ENCODE results near the gene BHLHE41. TPM values are rescaled to one million over a fixed set of nuclear protein-coding genes. Genes with fewer than 3 reads are reported as not detected.

Gene BHLHE41
- total and polyA plus RNA-seq, 9 of the 15 experiments (the other 6 are each of a cell fraction or from before 2014, with no cell fraction given) = not detected

GRCh38 chr12:26133521-26133920 is 8.7 kb upstream of the BHLHE41 start:
- CTCF ChIA-PET (ENCODE audit: low intra/inter-chr PET ratio) = no interaction called here
- Histone ChIP-seq H3K9ac (ENCODE audit: insufficient read depth in 1 of 2, low read depth in 2 of 2, low read length in 2 of 2) (no peak overlapping the region), H3K9me3 (replicated peaks; ENCODE audit: control insufficient read depth, insufficient read depth, low read depth, low read length) (no peaks in the 10 kb centered on the region), H3K4me1 (replicated peaks in 1 of 2; ENCODE audit: control insufficient read depth in 2 of 2, insufficient read depth in 2 of 2, low read length in 2 of 2) (no peaks in the 10 kb centered on the region), H3K27me3 (ENCODE audit: control insufficient read depth in 2 of 2, insufficient read depth in 2 of 2, low read length in 2 of 2) (0 out of 5 replicates have a peak, but pooled peaks cover 0 to 3% of the 10 kb centered on the region in 2 experiments), H3K27ac (ENCODE audit: extremely low read depth, low read depth, low read length) (no peak overlapping the region), H4K20me1 (replicated peaks; ENCODE audit: control insufficient read depth, insufficient read depth, low read length) (no peaks in the 10 kb centered on the region), H3K4me3 (no peak overlapping the region), H3K9me1 (ENCODE audit: control insufficient read depth, insufficient read depth, low read length) (no peaks in the 10 kb centered on the region), H3K36me3 (ENCODE audit: control insufficient read depth, insufficient read depth, low read length) (no peaks in the 10 kb centered on the region), H3K4me2 (ENCODE audit: insufficient read depth, low read length) (no peak overlapping the region), H3K79me2 (ENCODE audit: control insufficient read depth, insufficient read depth, low read length) (no peaks in the 10 kb centered on the region), H2AFZ (ENCODE audit: low read depth, low read length) (no peak overlapping the region)
- no peak for FAIRE-seq
- intact Hi-C loops (cut with micrococcal nuclease) (no loop called here), in situ Hi-C loops (cut with MboI) (no loop called here)
- no TSS peak for BruUV-seq (replicated peaks)
- no peak for DNase-seq (ENCODE audit: extremely low read depth in 1 of 4, low spot score in 3 of 4)
- ATAC-seq = no peak
- POLR2A ChIA-PET = interaction anchor here (0.6 to 1.4 kb wide), 2 partner anchors 12 to 18 kb away, joined by 3 to 5 read pairs; no protein-coding TSS in a partner anchor
- TF ChIP-seq ARID2 (IDR thresholded peaks at IDR 0.05) (no peak), SRSF7 (optimal IDR thresholded peaks at IDR 0.05; ENCODE audit: low read depth, low read length) (no peak), JUNB (CRISPR knock-in tag; conservative IDR thresholded peaks at IDR 0.05) (no peak), KDM5B (IDR thresholded peaks at IDR 0.05; ENCODE audit: insufficient replicate concordance, low read depth, low read length) (no peak), ZNF77 (CRISPR knock-in tag; IDR thresholded peaks at IDR 0.05) (no peak), FOXP4 (CRISPR knock-in tag; IDR thresholded peaks at IDR 0.05; ENCODE audit: borderline replicate concordance) (no peak), ZNF79 (CRISPR knock-in tag; IDR thresholded peaks at IDR 0.05; ENCODE audit: low read depth) (no peak), CBFA2T3 (IDR thresholded peaks at IDR 0.05) (no peak), FOXJ2 (tag; IDR thresholded peaks at IDR 0.05) (no peak), PREB (CRISPR knock-in tag; IDR thresholded peaks at IDR 0.05) (no peak), ZNF717 (CRISPR knock-in tag; IDR thresholded peaks at IDR 0.05) (no peak), PATZ1 (CRISPR knock-in tag; IDR thresholded peaks at IDR 0.05; ENCODE audit: borderline replicate concordance) (no peak), RBBP5 (IDR thresholded peaks at IDR 0.05; ENCODE audit: borderline replicate concordance, insufficient read depth, low read length, poor library complexity, severe bottlenecking) (no peak), SMARCA5 (IDR thresholded peaks at IDR 0.05) (no peak), ZNF232 (CRISPR knock-in tag; IDR thresholded peaks at IDR 0.05) (no peak)

All from K562 (cell line).